Left lung (tissue), 10 donors: ENCODE measurements around the gene LEP. TPM values are rescaled to one million over a fixed set of nuclear protein-coding genes. Genes with fewer than 3 reads are reported as not detected.

Experiments used
- ATAC-seq: fragments of 200-7000 bp; cut with Tn5 transposase; one replicate; pipeline ENCODE4 v1.9.1; 2020; ENCODE audit warnings: moderate library complexity
- DNase-seq, 4 donors: peaks; one replicate each; pipeline ENCODE4 v3.0.0-alpha.2; 2013 to 2020
- H3K27ac ChIP-seq, 2 donors: fragments of 200-600 bp; sonication (generic) in 1 of 2; one replicate each; pipeline versions ENCODE4 v1.5.0 to v1.8.0; 2020 to 2021
- H3K27me3 ChIP-seq, 2 donors: fragments of 200-600 bp; sonication (generic) in 1 of 2; one replicate each; pipeline versions ENCODE4 v1.5.0 to v1.8.0; 2020 to 2021
- H3K36me3 ChIP-seq, 2 donors: fragments of 200-600 bp; sonication (generic) in 1 of 2; one replicate each; pipeline versions ENCODE4 v1.5.0 to v1.8.0; 2020 to 2021
- H3K4me1 ChIP-seq, 2 donors: fragments of 200-600 bp; one replicate each; pipeline ENCODE4 v1.8.0; 2021
- H3K4me3 ChIP-seq, 2 donors: fragments of 200-600 bp; sonication (generic) in 1 of 2; one replicate each; pipeline versions ENCODE4 v1.5.0 to v1.8.0; 2020 to 2021; ENCODE audit warnings: mild to moderate bottlenecking in 1 of 2
- H3K9me3 ChIP-seq, 2 donors: fragments of 200-600 bp; sonication (generic) in 1 of 2; one replicate each; pipeline versions ENCODE4 v1.5.0 to v1.8.0; 2020 to 2021
- CTCF ChIP-seq, 2 donors: fragments of 200-600 bp; sonication (generic) in 1 of 2; IDR thresholded peaks; one replicate each; pipeline versions ENCODE4 v1.5.0 to v1.8.0; 2021; ENCODE audit warnings: antibody characterized with exemption in 2 of 2
- intact Hi-C, 2 donors: fragments of 100-400 bp; cut with DNase I; formaldehyde crosslinking; loops; one replicate each; pipeline versions ENCODE4 v1.11.2 to v1.14.2; 2022
- polyA plus RNA-seq, 6 donors: library from polyadenylated mRNA; unstranded; fragments of 120-200 nt; gene quantifications; one replicate each; pipeline ENCODE4 v1.2.1, GENCODE V29; 2013; ENCODE audit not compliant: insufficient read length in 6 of 6
- total RNA-seq, 2 donors: library from RNA; stranded (reverse); fragmentation: NEBNext Ultra II Directional; extraction: Animal tissue kit (Norgen Biotek cat#: 25700); gene quantifications; one replicate each; pipeline ENCODE4 v1.2.1, GENCODE V29; 2021
- donor health status: DM: no; HTN: yes; CAD: no.
- donor health status: DM: no; HTN: no; CAD: no.

The LEP gene
- total and polyA plus RNA-seq, 8 donors: 0.04 to 0.16 (median 0.11) TPM

- Histone ChIP-seq H3K9me3 (no peaks in the 10 kb centered on the region), H3K4me1 (peaks cover 5 to 8% of the 10 kb centered on the region in 2 donors), H3K27me3 (peaks cover 34 to 73% of the 10 kb centered on the region in 2 donors), H3K4me3 (no peak overlapping the region), H3K27ac (no peak overlapping the region), H3K36me3 (no peaks in the 10 kb centered on the region)
- TF ChIP-seq CTCF (IDR thresholded peaks at IDR 0.05): no peak
- intact Hi-C loops: loop anchor here in 1 of 2 donors (10.0 kb wide), 1 partner anchor 498 kb away; no protein-coding TSS in a partner anchor
- ATAC-seq (no peak), DNase-seq (no peak)
These were observed 38.0 kb upstream of the LEP start for GRCh38 chr7:128203047-128203491.

DNA sequence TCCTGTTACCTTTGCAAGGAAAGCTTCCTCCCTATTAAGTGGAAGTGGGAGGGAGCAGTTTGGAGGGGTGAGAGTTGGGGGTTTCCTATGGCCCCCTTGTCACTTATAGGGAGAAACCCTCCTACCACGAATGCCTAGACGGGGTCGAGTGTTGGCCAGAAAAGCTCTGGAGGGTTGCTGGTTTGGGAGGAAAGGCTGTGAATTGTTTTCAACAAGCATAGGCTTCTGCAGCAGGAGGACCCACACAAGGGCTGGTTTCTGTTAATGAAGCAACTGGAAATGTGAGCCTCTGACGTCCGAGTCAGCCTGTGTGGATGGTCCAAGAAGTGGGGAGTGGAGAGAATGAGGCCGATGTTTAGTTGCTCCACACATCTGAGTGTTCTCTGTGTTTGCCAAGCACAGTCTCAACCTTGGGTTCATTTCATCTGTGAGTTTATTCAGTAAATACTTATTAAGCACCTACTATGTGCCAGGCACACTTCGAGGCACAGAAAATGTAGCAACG, 37.3 kb upstream of the LEP start:
- peaks cover 34 to 76% of the 10 kb centered on the region in 2 donors for H3K27me3 ChIP-seq
- H3K4me1 ChIP-seq: peaks cover 5 to 8% of the 10 kb centered on the region in 2 donors
- TF ChIP-seq CTCF (IDR thresholded peaks at IDR 0.05): no peak
- H3K9me3 ChIP-seq: no peaks in the 10 kb centered on the region
- H3K27ac ChIP-seq: no peak overlapping the region
- H3K36me3 ChIP-seq: no peaks in the 10 kb centered on the region
- no peak for DNase-seq
- no peak overlapping the region for H3K4me3 ChIP-seq
- intact Hi-C loops: loop anchor here in 1 of 2 donors (10.0 kb wide), 1 partner anchor 499 kb away; no protein-coding TSS in a partner anchor
- ATAC-seq: no peak

GRCh38 chr7:128204455-128204854, 36.6 kb upstream of the LEP start:
- peaks cover 5 to 11% of the 10 kb centered on the region in 2 donors for H3K4me1 ChIP-seq
- no peak for ATAC-seq
- intact Hi-C loops: loop anchor here in 1 of 2 donors (10.0 kb wide), 1 partner anchor 500 kb away; no protein-coding TSS in a partner anchor
- H3K27me3 ChIP-seq: peaks cover 34 to 83% of the 10 kb centered on the region in 2 donors
- H3K4me3 ChIP-seq: no peak overlapping the region
- no peaks in the 10 kb centered on the region for H3K9me3 ChIP-seq
- H3K36me3 ChIP-seq: no peaks in the 10 kb centered on the region
- no peak for TF ChIP-seq CTCF (IDR thresholded peaks at IDR 0.05)
- DNase-seq: no peak
- no peak overlapping the region for H3K27ac ChIP-seq

GRCh38 chr7:128205068-128205467, 36.0 kb upstream of the LEP start:
- no peak for TF ChIP-seq CTCF (IDR thresholded peaks at IDR 0.05)
- peaks cover 34 to 88% of the 10 kb centered on the region in 2 donors for H3K27me3 ChIP-seq
- intact Hi-C loops: loop anchor here (5.0 to 10.0 kb wide), 3 partner anchors 68 to 500 kb away; no protein-coding TSS in a partner anchor

GRCh38 chr7:128206017-128206746, 34.9 kb upstream of the LEP start:
- no peak for ATAC-seq
- no peak overlapping the region for H3K4me3 ChIP-seq
- H3K27me3 ChIP-seq: peaks cover 25 to 89% of the 10 kb centered on the region in 2 donors

More at GRCh38 chr7:128205068-128205467, 36.0 kb upstream of the LEP start:
- no peak for ATAC-seq
- no peak for DNase-seq
- H3K27ac ChIP-seq: no peak overlapping the region
- H3K9me3 ChIP-seq: no peaks in the 10 kb centered on the region
- no peaks in the 10 kb centered on the region for H3K36me3 ChIP-seq
- no peak overlapping the region for H3K4me3 ChIP-seq
- peaks cover 5 to 14% of the 10 kb centered on the region in 2 donors for H3K4me1 ChIP-seq

More at GRCh38 chr7:128206017-128206746, 34.9 kb upstream of the LEP start:
- peaks cover 3 to 12% of the 10 kb centered on the region in 2 donors for H3K4me1 ChIP-seq
- no peak overlapping the region for H3K27ac ChIP-seq
- TF ChIP-seq CTCF (IDR thresholded peaks at IDR 0.05): no peak
- DNase-seq: no peak
- no peaks in the 10 kb centered on the region for H3K9me3 ChIP-seq
- H3K36me3 ChIP-seq: no peaks in the 10 kb centered on the region
- intact Hi-C loops: loop anchor here (5.0 to 10.0 kb wide), 3 partner anchors 69 to 501 kb away; no protein-coding TSS in a partner anchor
